ENCODE data around the gene PARVA.
"Not testable (repeated sequence)": the region's sequence is repeated elsewhere in the genome, so short reads cannot be mapped to it uniquely, and the experiment has no call there.

Gene PARVA

GRCh38 chr11:12377106-12377823, at the start of gene PARVA:
Gene PARVA (plus strand): TSS chr11:12377571. CDS start chr11:12377648, 77 bp downstream.
- no peak for DNase-seq

- DNase-seq, result no peak
Observed at GRCh38 chr11:12329169-12329568, 48.2 kb upstream of the PARVA start.

- no peak for DNase-seq
Observed at GRCh38 chr11:12329797-12330196, 47.6 kb upstream of the PARVA start.

GRCh38 chr11:12330485-12331231, 46.7 kb upstream of the PARVA start:
- DNase-seq, result no peak

- peak; percentile 66 to 72 for DNase-seq
Observed at GRCh38 chr11:12331239-12331874, 46.0 kb upstream of the PARVA start.

GRCh38 chr11:12343526-12343925, 33.8 kb upstream of the PARVA start:
- no peak for DNase-seq

GRCh38 chr11:12353534-12353933, 23.8 kb upstream of the PARVA start:
- no peak for DNase-seq

- no peak for DNase-seq
Observed at GRCh38 chr11:12354750-12355545, 22.4 kb upstream of the PARVA start.

- DNase-seq, result peak in 1 of 2 donors; percentile 23
Observed at GRCh38 chr11:12356944-12357655, 20.3 kb upstream of the PARVA start.

GRCh38 chr11:12357697-12358096, 19.7 kb upstream of the PARVA start:
- DNase-seq, result not testable (repeated sequence)

GRCh38 chr11:12358302-12359188, 18.8 kb upstream of the PARVA start:
- DNase-seq, result no peak

GRCh38 chr11:12359761-12360160, 17.6 kb upstream of the PARVA start:
- no peak for DNase-seq

GRCh38 chr11:12361682-12362081, 15.7 kb upstream of the PARVA start:
- DNase-seq, result no peak

- peak in 1 of 2 donors; percentile 13 for DNase-seq
Observed at GRCh38 chr11:12362857-12363256, 14.5 kb upstream of the PARVA start.

- DNase-seq, result no peak
Observed at GRCh38 chr11:12363373-12363772, 14.0 kb upstream of the PARVA start.

GRCh38 chr11:12365965-12366575, 11.3 kb upstream of the PARVA start:
- peak; percentile 54 to 58 for DNase-seq

- DNase-seq, result not testable (repeated sequence)
Observed at GRCh38 chr11:12367057-12367456, 10.3 kb upstream of the PARVA start.

GRCh38 chr11:12372111-12372510, 5.3 kb upstream of the PARVA start:
- DNase-seq, result no peak

- no peak for DNase-seq
Observed at GRCh38 chr11:12375720-12376119, 1.7 kb upstream of the PARVA start.

GRCh38 chr11:12376259-12377081, 901 bp upstream of the PARVA start:
- no peak for DNase-seq

All from CD4-positive, alpha-beta T cell treated with Interleukin-4 for 1 hour (primary cell).